Ectodermal cell (in vitro differentiated cells): ENCODE results near the gene RETREG1.

Experiments used
- H3K27ac ChIP-seq: 2 replicates; pipeline ENCODE4 v1.7.0; 2013; ENCODE audit warnings: mild to moderate bottlenecking, low read depth, low read length; ENCODE audit not compliant: insufficient read depth, poor library complexity, severe bottlenecking
- H3K27me3 ChIP-seq: 2 replicates; pipeline ENCODE4 v1.7.0; 2013; ENCODE audit warnings: mild to moderate bottlenecking, low read length; ENCODE audit not compliant: insufficient read depth, control insufficient read depth, poor library complexity, severe bottlenecking
- H3K36me3 ChIP-seq: one replicate; pipeline ENCODE4 v1.7.0; 2013; ENCODE audit warnings: low read length; ENCODE audit not compliant: control insufficient read depth, insufficient read depth
- H3K4me1 ChIP-seq: one replicate; pipeline ENCODE4 v1.7.0; 2013; ENCODE audit warnings: low read length; ENCODE audit not compliant: control insufficient read depth, insufficient read depth
- H3K4me3 ChIP-seq: 2 replicates; pipeline ENCODE4 v1.7.0; 2013; ENCODE audit warnings: low read depth, low read length, control low read depth; ENCODE audit not compliant: insufficient read depth
- H3K9me3 ChIP-seq: 2 replicates; pipeline ENCODE4 v1.7.0; 2013; ENCODE audit warnings: mild to moderate bottlenecking, low read length, moderate library complexity; ENCODE audit not compliant: control insufficient read depth
- WGBS, 2 experiments: methylation state at CpG; one replicate each; pipeline ENCODE4 v1.1.7; 2013; ENCODE audit warnings: missing lambda C conversion rate in 2 of 2; 5-methylcytosine and 5-hydroxymethylcytosine counted together

RETREG1 gene

GRCh38 chr5:16572289-16573015 is 44.3 kb downstream of the RETREG1 start:
- H3K4me3 ChIP-seq = no peak overlapping the region
- no peaks in the 10 kb centered on the region for H3K36me3 ChIP-seq
- no peaks in the 10 kb centered on the region for H3K27me3 ChIP-seq
- H3K27ac ChIP-seq = no peak overlapping the region
- no peaks in the 10 kb centered on the region for H3K9me3 ChIP-seq
- 93% methylated on average over 19 of the region's 19 CpGs for WGBS, 2 experiments
- H3K4me1 ChIP-seq = no peaks in the 10 kb centered on the region

- no peaks in the 10 kb centered on the region for H3K9me3 ChIP-seq
- no peaks in the 10 kb centered on the region for H3K4me1 ChIP-seq
- WGBS, 2 experiments = 79 to 80% methylated on average over 3 to 4 of the region's 4 CpGs
- H3K27me3 ChIP-seq = no peaks in the 10 kb centered on the region
- H3K4me3 ChIP-seq = no peak overlapping the region
- H3K36me3 ChIP-seq = no peaks in the 10 kb centered on the region
- no peak overlapping the region for H3K27ac ChIP-seq
These were observed 45.8 kb downstream of the RETREG1 start for GRCh38 chr5:16571016-16571415.

- H3K27me3 ChIP-seq = no peaks in the 10 kb centered on the region
- no peak overlapping the region for H3K27ac ChIP-seq
- H3K4me3 ChIP-seq = no peak overlapping the region
- 71 to 82% methylated on average over 3 of the region's 3 CpGs for WGBS, 2 experiments
- no peaks in the 10 kb centered on the region for H3K4me1 ChIP-seq
- no peaks in the 10 kb centered on the region for H3K36me3 ChIP-seq
- no peaks in the 10 kb centered on the region for H3K9me3 ChIP-seq
These were observed 46.5 kb downstream of the RETREG1 start for GRCh38 chr5:16570121-16570815.

- Histone ChIP-seq H3K36me3 (no peaks in the 10 kb centered on the region), H3K4me1 (no peaks in the 10 kb centered on the region), H3K4me3 (no peak overlapping the region), H3K27ac (no peak overlapping the region), H3K9me3 (no peaks in the 10 kb centered on the region), H3K27me3 (no peaks in the 10 kb centered on the region)
- WGBS, 2 experiments = 90% methylated on average over 16 of the region's 16 CpGs
These were observed 47.8 kb downstream of the RETREG1 start for GRCh38 chr5:16568875-16569580.

GRCh38 chr5:16567365-16567764 is 49.4 kb downstream of the RETREG1 start:
- Histone ChIP-seq H3K36me3 (no peaks in the 10 kb centered on the region), H3K4me3 (no peak overlapping the region), H3K27me3 (no peaks in the 10 kb centered on the region), H3K9me3 (no peaks in the 10 kb centered on the region), H3K4me1 (no peaks in the 10 kb centered on the region), H3K27ac (no peak overlapping the region)
- 89 to 91% methylated on average over 3 of the region's 3 CpGs for WGBS, 2 experiments

- no peaks in the 10 kb centered on the region for H3K4me1 ChIP-seq
- no peaks in the 10 kb centered on the region for H3K9me3 ChIP-seq
- H3K36me3 ChIP-seq = no peaks in the 10 kb centered on the region
- WGBS, 2 experiments = 89 to 100% methylated on average over 1 of the region's 1 CpG
- no peak overlapping the region for H3K27ac ChIP-seq
- H3K4me3 ChIP-seq = no peak overlapping the region
- H3K27me3 ChIP-seq = no peaks in the 10 kb centered on the region
These were observed 51.7 kb downstream of the RETREG1 start for GRCh38 chr5:16565118-16565517.

- 87 to 90% methylated on average over 5 of the region's 5 CpGs for WGBS, 2 experiments
- H3K4me3 ChIP-seq = no peak overlapping the region
These were observed 52.4 kb downstream of the RETREG1 start for GRCh38 chr5:16564248-16564867.

GRCh38 chr5:16563686-16564085 is 53.1 kb downstream of the RETREG1 start:
- Histone ChIP-seq H3K4me1 (no peaks in the 10 kb centered on the region), H3K27me3 (no peaks in the 10 kb centered on the region), H3K27ac (no peak overlapping the region)

More at GRCh38 chr5:16564248-16564867, 52.4 kb downstream of the RETREG1 start:
- H3K36me3 ChIP-seq = no peaks in the 10 kb centered on the region
- H3K4me1 ChIP-seq = no peaks in the 10 kb centered on the region
- no peaks in the 10 kb centered on the region for H3K27me3 ChIP-seq
- no peak overlapping the region for H3K27ac ChIP-seq
- no peaks in the 10 kb centered on the region for H3K9me3 ChIP-seq

GRCh38 chr5:16561660-16562059 is 55.1 kb downstream of the RETREG1 start:
- Histone ChIP-seq H3K36me3 (no peaks in the 10 kb centered on the region), H3K4me1 (no peaks in the 10 kb centered on the region), H3K27me3 (no peaks in the 10 kb centered on the region), H3K27ac (no peak overlapping the region), H3K9me3 (no peaks in the 10 kb centered on the region), H3K4me3 (no peak overlapping the region)
- 89 to 90% methylated on average over 3 of the region's 3 CpGs for WGBS, 2 experiments

More at GRCh38 chr5:16563686-16564085, 53.1 kb downstream of the RETREG1 start:
- Histone ChIP-seq H3K4me3 (no peak overlapping the region), H3K9me3 (no peaks in the 10 kb centered on the region), H3K36me3 (no peaks in the 10 kb centered on the region)

GRCh38 chr5:16559702-16560101 is 57.1 kb downstream of the RETREG1 start:
- no peaks in the 10 kb centered on the region for H3K27me3 ChIP-seq
- no peak overlapping the region for H3K4me3 ChIP-seq
- no peaks in the 10 kb centered on the region for H3K9me3 ChIP-seq
- H3K36me3 ChIP-seq = no peaks in the 10 kb centered on the region
- H3K27ac ChIP-seq = no peak overlapping the region
- WGBS, 2 experiments = 100% methylated on average over 1 of the region's 1 CpG; no CpG with 5 or more reads in 1 of the 2 experiments
- H3K4me1 ChIP-seq = no peaks in the 10 kb centered on the region
